CD4-positive, alpha-beta T cell (primary cell): ENCODE results near the gene C1QA. TPM values are rescaled to one million over a fixed set of nuclear protein-coding genes. Genes with fewer than 3 reads are reported as not detected.

Experiments
- ATAC-seq: fragments of 200-7000 bp; cut with Tn5 transposase; one replicate; pipeline ENCODE4 v1.10.0; 2022; ENCODE audit warnings: mild to moderate bottlenecking; ENCODE audit not compliant: poor library complexity
- CTCF ChIA-PET: fragments of 350-600 bp; sonication (Branson Sonifier 250); formaldehyde crosslinking; loops from one replicate; lab custom pipeline; 2021; ENCODE audit warnings: antibody characterized with exemption, inconsistent platforms; lab: Charles Lee
- POLR2A ChIA-PET: fragments of 350-600 bp; sonication (Branson Sonifier 250); formaldehyde crosslinking; loops from one replicate; lab custom pipeline; 2021; ENCODE audit warnings: antibody characterized with exemption, inconsistent platforms; lab: Charles Lee
- DNase-seq, 14 experiments: peaks; one replicate each; pipeline ENCODE4 v3.0.0-alpha.2; 2013 to 2020; ENCODE audit warnings: mixed read lengths in 2 of 14
- H3K27ac ChIP-seq, 2 donors: one replicate each; pipeline versions ENCODE4 v1.5.1 to v1.7.0; 2013; ENCODE audit warnings: low read length in 2 of 2, low read depth in 1 of 2, mild to moderate bottlenecking in 1 of 2
- H3K27me3 ChIP-seq, 2 experiments: 1 replicate in 1 of 2; 2 replicates in 1 of 2; pipeline versions ENCODE4 v1.6.1 to v1.7.0; 2013; ENCODE audit warnings: low read length in 2 of 2, control low read depth in 1 of 2, mild to moderate bottlenecking in 1 of 2, moderate library complexity in 1 of 2; ENCODE audit not compliant: insufficient read depth in 2 of 2, control insufficient read depth in 1 of 2
- H3K36me3 ChIP-seq: one replicate; pipeline ENCODE4 v1.6.1; 2013; ENCODE audit warnings: low read length, control low read depth; ENCODE audit not compliant: insufficient read depth
- H3K4me1 ChIP-seq: one replicate; pipeline ENCODE4 v1.6.1; 2013; ENCODE audit warnings: low read length, control low read depth; ENCODE audit not compliant: insufficient read depth
- H3K4me3 ChIP-seq: one replicate; pipeline ENCODE4 v1.5.1; 2013; ENCODE audit warnings: mild to moderate bottlenecking, low read length, moderate library complexity
- H3K9me3 ChIP-seq, 2 experiments: 1 replicate in 1 of 2; 2 replicates in 1 of 2; pipeline versions ENCODE4 v1.6.1 to v1.7.0; 2013; ENCODE audit warnings: low read length in 2 of 2, mild to moderate bottlenecking in 2 of 2, control low read depth in 1 of 2, moderate library complexity in 1 of 2; ENCODE audit not compliant: control insufficient read depth in 1 of 2, insufficient read depth in 1 of 2
- H3K27ac Mint-ChIP-seq: one replicate; pipeline ENCODE4 v1.8.0; 2020; ENCODE audit warnings: mixed read lengths
- H3K27me3 Mint-ChIP-seq: one replicate; pipeline ENCODE4 v1.8.0; 2021; ENCODE audit warnings: mixed read lengths
- H3K36me3 Mint-ChIP-seq: one replicate; pipeline ENCODE4 v1.8.0; 2021; ENCODE audit warnings: low read depth, mixed read lengths
- H3K4me1 Mint-ChIP-seq: one replicate; pipeline ENCODE4 v1.8.0; 2021; ENCODE audit warnings: low read depth, mixed read lengths
- H3K4me3 Mint-ChIP-seq: one replicate; pipeline ENCODE4 v1.8.0; 2020; ENCODE audit warnings: mild to moderate bottlenecking, mixed read lengths
- H3K9me3 Mint-ChIP-seq: one replicate; pipeline ENCODE4 v1.8.0; 2020; ENCODE audit warnings: mixed read lengths
- intact Hi-C, 2 experiments: fragments of 100-400 bp; cut with DNase I in 1 of 2; cut with micrococcal nuclease in 1 of 2; formaldehyde crosslinking; loops; one replicate each; pipeline versions ENCODE4 v1.15.1 to v1.9.0; 2023 to 2025; cut with DNase I, micrococcal nuclease
- total RNA-seq, 174 experiments: library from RNA in 2 of 174; stranded (reverse) in 2 of 174; gene quantifications; one replicate each; pipeline ENCODE4 v1.2.3 and lab custom pipeline; 2021 to 2026
- TF ChIP-seq, protein P1 (sequence below): fragments of 200-600 bp; IDR thresholded peaks from one replicate; pipeline ENCODE4 v1.8.0; 2022; ENCODE audit warnings: antibody characterized with exemption, mild to moderate bottlenecking

The C1QA gene
- total RNA-seq, 2 experiments from 2014 or later: not detected

GRCh38 chr1:22626237-22627157 lies 9.9 kb upstream of the C1QA start:
- Histone ChIP-seq H3K9me3 (peaks cover 0 to 3% of the 10 kb centered on the region in 2 experiments), H3K27me3 (peaks cover 12 to 20% of the 10 kb centered on the region in 2 experiments), H3K4me3 (no peak overlapping the region), H3K4me1 (no peaks in the 10 kb centered on the region), H3K36me3 (no peaks in the 10 kb centered on the region), H3K27ac (no peak overlapping the region)
- H3K27ac Mint-ChIP-seq: no peak overlapping the region
- H3K9me3 Mint-ChIP-seq: no peaks in the 10 kb centered on the region
- ChIA-PET CTCF (no interaction called here), POLR2A (no interaction called here)
- intact Hi-C loops: no loop called here
- ATAC-seq: no peak
- H3K36me3 Mint-ChIP-seq: no peaks in the 10 kb centered on the region
- peaks cover 80% of the 10 kb centered on the region for H3K27me3 Mint-ChIP-seq
- no peak overlapping the region for H3K4me3 Mint-ChIP-seq
- TF ChIP-seq, protein P1, sequence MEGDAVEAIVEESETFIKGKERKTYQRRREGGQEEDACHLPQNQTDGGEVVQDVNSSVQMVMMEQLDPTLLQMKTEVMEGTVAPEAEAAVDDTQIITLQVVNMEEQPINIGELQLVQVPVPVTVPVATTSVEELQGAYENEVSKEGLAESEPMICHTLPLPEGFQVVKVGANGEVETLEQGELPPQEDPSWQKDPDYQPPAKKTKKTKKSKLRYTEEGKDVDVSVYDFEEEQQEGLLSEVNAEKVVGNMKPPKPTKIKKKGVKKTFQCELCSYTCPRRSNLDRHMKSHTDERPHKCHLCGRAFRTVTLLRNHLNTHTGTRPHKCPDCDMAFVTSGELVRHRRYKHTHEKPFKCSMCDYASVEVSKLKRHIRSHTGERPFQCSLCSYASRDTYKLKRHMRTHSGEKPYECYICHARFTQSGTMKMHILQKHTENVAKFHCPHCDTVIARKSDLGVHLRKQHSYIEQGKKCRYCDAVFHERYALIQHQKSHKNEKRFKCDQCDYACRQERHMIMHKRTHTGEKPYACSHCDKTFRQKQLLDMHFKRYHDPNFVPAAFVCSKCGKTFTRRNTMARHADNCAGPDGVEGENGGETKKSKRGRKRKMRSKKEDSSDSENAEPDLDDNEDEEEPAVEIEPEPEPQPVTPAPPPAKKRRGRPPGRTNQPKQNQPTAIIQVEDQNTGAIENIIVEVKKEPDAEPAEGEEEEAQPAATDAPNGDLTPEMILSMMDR: no peak
- no peaks in the 10 kb centered on the region for H3K4me1 Mint-ChIP-seq
- DNase-seq: no peak

DNA sequence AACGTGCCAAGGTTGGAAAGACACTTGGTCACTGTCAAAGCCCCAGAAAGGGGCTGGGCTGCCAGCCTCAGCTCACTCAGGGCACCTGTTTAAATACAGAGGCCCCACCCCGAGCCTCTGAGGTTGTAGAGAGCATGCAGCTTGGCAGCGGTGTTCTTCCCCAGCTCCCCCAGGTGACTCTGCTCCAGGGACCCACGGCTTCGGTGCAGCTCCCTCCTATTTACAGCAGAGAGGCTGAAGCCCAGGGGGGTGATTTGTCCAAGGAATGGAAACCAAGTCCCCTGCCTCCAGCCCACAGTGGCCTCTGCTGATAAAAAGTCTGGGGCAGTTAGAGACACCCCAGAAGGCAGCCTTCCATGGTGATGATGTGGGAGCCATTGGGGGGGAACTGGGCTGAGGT lies 9.1 kb upstream of the C1QA start:
- no peaks in the 10 kb centered on the region for H3K4me1 Mint-ChIP-seq
- DNase-seq (no peak), ATAC-seq (no peak)
- ChIA-PET POLR2A (no interaction called here), CTCF (no interaction called here)
- TF ChIP-seq, protein P1: no peak
- Histone ChIP-seq H3K9me3 (peaks cover 0 to 3% of the 10 kb centered on the region in 2 experiments), H3K4me3 (no peak overlapping the region), H3K4me1 (no peaks in the 10 kb centered on the region), H3K27ac (no peak overlapping the region), H3K36me3 (no peaks in the 10 kb centered on the region), H3K27me3 (peaks cover 11 to 18% of the 10 kb centered on the region in 2 experiments)
- no peaks in the 10 kb centered on the region for H3K9me3 Mint-ChIP-seq
- intact Hi-C loops: no loop called here
- H3K27ac Mint-ChIP-seq: no peak overlapping the region
- no peak overlapping the region for H3K4me3 Mint-ChIP-seq
- peaks cover 77% of the 10 kb centered on the region for H3K27me3 Mint-ChIP-seq
- H3K36me3 Mint-ChIP-seq: no peaks in the 10 kb centered on the region

DNA sequence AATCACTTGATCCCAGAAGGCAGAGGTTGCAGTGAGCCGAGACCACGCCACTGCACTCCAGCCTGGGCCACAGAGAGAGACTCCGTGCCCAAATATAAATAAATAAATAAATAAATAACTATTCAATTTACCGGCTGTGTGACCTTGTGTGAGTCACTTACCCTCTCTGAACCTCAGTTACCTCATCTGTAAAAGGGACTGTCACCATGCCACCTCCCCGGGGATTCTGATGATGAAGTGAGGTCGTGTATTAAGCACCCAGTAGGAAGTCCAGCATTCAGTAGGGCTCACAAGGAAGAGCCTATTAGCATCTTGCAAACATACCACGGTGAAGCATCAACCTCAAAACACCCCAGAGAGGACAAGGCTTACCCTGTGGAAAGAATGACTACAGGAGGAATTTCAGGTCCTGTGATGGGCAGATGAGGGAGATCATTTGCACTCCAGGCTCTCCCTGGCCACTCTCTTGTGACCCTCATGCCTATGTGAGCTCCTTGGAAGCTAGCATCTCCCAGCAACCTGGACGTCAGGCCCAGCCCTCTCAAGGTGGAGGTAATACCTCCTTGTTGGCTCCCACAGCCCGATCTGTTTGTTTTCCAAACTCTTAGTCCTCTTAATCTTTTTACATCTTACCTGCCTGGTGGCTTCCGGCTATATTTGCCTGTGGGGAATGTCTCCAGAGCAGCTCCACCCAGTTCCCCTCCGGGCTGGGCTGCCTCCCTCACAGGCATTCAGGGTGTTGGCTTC lies 7.6 kb upstream of the C1QA start:
- no peak overlapping the region for H3K4me3 ChIP-seq

More for the DNA sequence above, 7.6 kb upstream of the C1QA start:
- CTCF ChIA-PET: no interaction called here
- intact Hi-C loops: no loop called here
- Mint-ChIP-seq H3K9me3 (no peaks in the 10 kb centered on the region), H3K27me3 (peaks cover 74% of the 10 kb centered on the region), H3K4me1 (no peaks in the 10 kb centered on the region), H3K27ac (no peak overlapping the region), H3K4me3 (no peak overlapping the region), H3K36me3 (no peaks in the 10 kb centered on the region)
- peaks cover 15 to 18% of the 10 kb centered on the region in 2 experiments for H3K27me3 ChIP-seq
- H3K27ac ChIP-seq: no peak overlapping the region
- H3K9me3 ChIP-seq: peaks cover 0 to 3% of the 10 kb centered on the region in 2 experiments
- POLR2A ChIA-PET: no interaction called here
- H3K4me1 ChIP-seq: no peaks in the 10 kb centered on the region
- ATAC-seq (no peak), DNase-seq (no peak)
- H3K36me3 ChIP-seq: no peaks in the 10 kb centered on the region
- TF ChIP-seq, protein P1: no peak
